ENCODE results near the gene JOSD2. TPM values are rescaled to one million over a fixed set of nuclear protein-coding genes. Genes with fewer than 3 reads are reported as not detected.
A peak's percentile ranks its signal among the peaks of the same experiment; 100 is the strongest.

JOSD2 gene
- total RNA-seq, 2 donors from 2014 or later: 12.1 to 13.7 TPM

DNA sequence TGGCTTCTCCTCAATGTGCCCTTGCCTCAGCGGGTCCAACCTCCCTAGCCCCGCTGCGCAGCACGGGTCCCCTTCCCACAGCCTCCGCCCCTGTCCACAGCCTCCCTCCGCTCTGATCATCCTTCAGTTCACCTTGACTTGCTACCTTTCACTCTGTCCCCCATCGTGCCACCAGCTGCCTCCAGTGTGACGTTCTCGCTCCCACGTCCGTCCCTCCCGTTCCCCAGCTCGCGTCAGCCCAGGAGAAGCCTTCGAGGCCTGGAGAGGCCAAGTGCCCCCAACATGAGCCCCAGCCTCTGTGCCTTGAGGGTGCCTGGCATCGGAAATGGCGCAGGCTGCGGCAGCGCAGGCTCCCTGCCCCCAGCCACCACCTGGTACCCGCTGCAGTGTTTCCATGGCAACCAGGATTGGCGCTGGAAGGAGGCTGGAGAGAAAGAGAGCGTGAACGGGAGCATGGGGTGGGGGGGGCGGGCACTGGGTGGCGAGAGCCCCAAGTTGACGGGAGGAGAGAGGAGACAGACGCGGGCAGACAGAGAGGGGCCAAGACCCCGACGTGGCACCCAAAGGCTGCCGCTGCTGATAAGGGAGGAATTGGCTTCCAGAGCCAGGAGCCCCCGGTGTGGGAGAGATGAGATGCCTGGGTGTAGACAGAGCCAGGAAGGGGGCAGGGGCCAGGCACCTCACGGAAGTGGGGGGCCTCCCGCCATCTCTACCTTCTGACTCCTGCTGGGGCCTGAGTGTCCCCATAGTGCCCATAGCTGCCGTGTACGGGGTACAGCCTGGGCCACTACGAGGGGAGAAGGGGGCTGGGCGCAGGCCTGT, 3.6 kb upstream of the JOSD2 start:
- H3K4me3 Mint-ChIP-seq: no peak overlapping the region

DNA sequence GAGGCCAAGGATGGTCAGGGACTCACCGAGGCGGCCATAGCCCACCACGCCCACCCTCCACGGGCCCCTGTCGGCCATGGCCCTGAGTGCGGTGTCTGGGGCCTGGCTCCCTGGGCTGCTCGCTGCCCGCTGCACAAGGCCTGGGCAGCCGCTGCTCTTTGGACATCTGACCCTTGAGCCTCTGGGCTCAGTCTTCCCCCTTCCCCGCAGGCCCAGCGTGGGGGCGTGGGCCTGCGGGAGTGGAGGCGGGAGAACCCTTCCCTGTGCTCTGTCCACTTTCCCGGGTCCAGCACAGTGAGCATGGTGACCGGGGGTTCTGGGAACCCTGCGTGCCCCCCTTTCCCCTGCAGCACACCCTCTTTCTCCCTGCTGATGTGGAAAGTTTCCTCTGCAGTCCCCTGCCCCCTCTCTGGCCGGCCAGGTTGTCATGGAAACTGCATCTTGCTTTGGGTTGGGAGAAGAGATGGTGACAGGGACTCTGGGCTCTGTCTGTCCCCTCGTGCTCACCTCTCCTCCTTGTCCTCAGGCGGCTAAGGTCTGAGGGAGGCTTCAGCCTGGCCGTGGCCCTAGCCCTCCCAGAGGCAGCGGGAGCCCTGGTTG, 2.9 kb upstream of the JOSD2 start, which contains the start of gene ASPDH:
Gene ASPDH (minus strand): TSS at position 168 of the 600 bp plus-strand sequence. CDS start 90 bp downstream, at position 78.
- no peak within 1 kb of the TSS for H3K9ac ChIP-seq (ENCODE audit: extremely low read depth, low read length, poor library complexity, severe bottlenecking)

More for the DNA sequence above, 3.6 kb upstream of the JOSD2 start:
- H3K27me3 ChIP-seq (ENCODE audit: control insufficient read depth, insufficient read depth, low read length, poor library complexity, severe bottlenecking): no peaks in the 10 kb centered on the region
- H3K27ac ChIP-seq (ENCODE audit: low read depth, low read length): peak overlapping the region; percentile 63
- H3K4me1 ChIP-seq (ENCODE audit: control insufficient read depth, insufficient read depth, low read length): no peaks in the 10 kb centered on the region
- no peaks in the 10 kb centered on the region for H3K9me3 ChIP-seq (ENCODE audit: control insufficient read depth, low read length)
- DNase-seq: peak; percentile 46
- no peak overlapping the region for H3K9ac ChIP-seq (ENCODE audit: extremely low read depth, low read length, poor library complexity, severe bottlenecking)
- WGBS, 2 experiments (ENCODE audit: insufficient coverage in 1 of 2, insufficient read length in 1 of 2): 87 to 97% methylated on average over 6 to 38 of the region's 38 CpGs
- H3K9me3 Mint-ChIP-seq: peaks cover 5% of the 10 kb centered on the region
- H3K27ac Mint-ChIP-seq: no peak overlapping the region
- no peak overlapping the region for H3K4me3 ChIP-seq (ENCODE audit: low read length)
- H3K36me3 ChIP-seq (ENCODE audit: control insufficient read depth, insufficient read depth, low read length): no peaks in the 10 kb centered on the region
- H3K27me3 Mint-ChIP-seq (ENCODE audit: insufficient read depth): peaks cover 43% of the 10 kb centered on the region
- peaks cover 1% of the 10 kb centered on the region for H3K4me1 Mint-ChIP-seq
- H3K36me3 Mint-ChIP-seq (ENCODE audit: low read depth): no peaks in the 10 kb centered on the region
- TF ChIP-seq, protein P1, sequence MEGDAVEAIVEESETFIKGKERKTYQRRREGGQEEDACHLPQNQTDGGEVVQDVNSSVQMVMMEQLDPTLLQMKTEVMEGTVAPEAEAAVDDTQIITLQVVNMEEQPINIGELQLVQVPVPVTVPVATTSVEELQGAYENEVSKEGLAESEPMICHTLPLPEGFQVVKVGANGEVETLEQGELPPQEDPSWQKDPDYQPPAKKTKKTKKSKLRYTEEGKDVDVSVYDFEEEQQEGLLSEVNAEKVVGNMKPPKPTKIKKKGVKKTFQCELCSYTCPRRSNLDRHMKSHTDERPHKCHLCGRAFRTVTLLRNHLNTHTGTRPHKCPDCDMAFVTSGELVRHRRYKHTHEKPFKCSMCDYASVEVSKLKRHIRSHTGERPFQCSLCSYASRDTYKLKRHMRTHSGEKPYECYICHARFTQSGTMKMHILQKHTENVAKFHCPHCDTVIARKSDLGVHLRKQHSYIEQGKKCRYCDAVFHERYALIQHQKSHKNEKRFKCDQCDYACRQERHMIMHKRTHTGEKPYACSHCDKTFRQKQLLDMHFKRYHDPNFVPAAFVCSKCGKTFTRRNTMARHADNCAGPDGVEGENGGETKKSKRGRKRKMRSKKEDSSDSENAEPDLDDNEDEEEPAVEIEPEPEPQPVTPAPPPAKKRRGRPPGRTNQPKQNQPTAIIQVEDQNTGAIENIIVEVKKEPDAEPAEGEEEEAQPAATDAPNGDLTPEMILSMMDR (conservative IDR thresholded peaks at IDR 0.05): no peak

DNA sequence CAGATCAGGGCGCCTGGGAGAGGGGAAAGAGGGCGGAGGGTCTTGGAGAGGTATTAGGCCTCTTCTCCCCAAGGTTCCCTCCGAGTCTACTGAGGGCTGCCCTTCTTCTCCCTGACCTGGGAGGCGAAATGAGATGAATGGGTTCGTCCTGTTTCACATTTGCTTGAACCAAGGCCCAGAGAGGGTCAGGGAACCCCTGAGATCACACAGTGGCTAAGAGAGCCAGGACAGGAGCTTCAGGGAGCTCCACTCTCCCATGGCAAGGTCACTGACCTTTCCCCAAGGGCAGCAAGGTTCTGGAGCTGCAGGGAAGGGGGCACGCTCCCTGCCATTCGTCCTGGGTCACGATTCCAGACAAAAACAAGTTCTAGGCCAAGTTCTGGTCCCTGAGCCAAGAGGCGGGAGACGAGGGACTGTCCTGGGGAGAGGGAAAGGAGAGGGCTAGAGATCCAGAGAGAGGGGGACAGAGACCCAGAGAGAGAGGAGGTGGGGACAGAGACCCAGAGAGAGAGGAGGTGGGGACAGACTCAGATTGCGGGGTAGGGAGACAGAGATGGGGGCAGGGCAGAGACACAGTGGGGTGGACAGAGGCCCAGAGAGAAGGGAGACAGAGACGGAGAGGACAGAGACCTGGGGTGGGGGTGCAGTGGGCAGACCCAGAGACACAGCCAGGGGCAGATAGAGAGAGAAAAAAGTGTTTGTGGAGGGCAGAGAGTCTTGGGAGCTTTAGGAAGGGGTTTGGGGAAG, 2.2 kb upstream of the JOSD2 start:
- Histone ChIP-seq H3K9ac (ENCODE audit: extremely low read depth, low read length, poor library complexity, severe bottlenecking) (no peak overlapping the region), H3K4me1 (ENCODE audit: control insufficient read depth, insufficient read depth, low read length) (no peaks in the 10 kb centered on the region), H3K27ac (ENCODE audit: low read depth, low read length) (no peak overlapping the region), H3K36me3 (ENCODE audit: control insufficient read depth, insufficient read depth, low read length) (no peaks in the 10 kb centered on the region), H3K27me3 (ENCODE audit: control insufficient read depth, insufficient read depth, low read length, poor library complexity, severe bottlenecking) (no peaks in the 10 kb centered on the region), H3K9me3 (ENCODE audit: control insufficient read depth, low read length) (no peaks in the 10 kb centered on the region), H3K4me3 (ENCODE audit: low read length) (no peak overlapping the region)
- Mint-ChIP-seq H3K4me1 (peaks cover 1% of the 10 kb centered on the region), H3K9me3 (no peaks in the 10 kb centered on the region), H3K27me3 (ENCODE audit: insufficient read depth) (peaks cover 41% of the 10 kb centered on the region), H3K4me3 (no peak overlapping the region), H3K27ac (no peak overlapping the region), H3K36me3 (ENCODE audit: low read depth) (no peaks in the 10 kb centered on the region)
- 81 to 86% methylated on average over 8 to 12 of the region's 12 CpGs for WGBS, 2 experiments (ENCODE audit: insufficient coverage in 1 of 2, insufficient read length in 1 of 2)
- TF ChIP-seq, protein P1 (conservative IDR thresholded peaks at IDR 0.05): no peak
- DNase-seq: peak; percentile 41

More for the DNA sequence above, 2.9 kb upstream of the JOSD2 start, which contains the start of gene ASPDH:
- Histone ChIP-seq H3K27me3 (ENCODE audit: control insufficient read depth, insufficient read depth, low read length, poor library complexity, severe bottlenecking) (no peaks in the 10 kb centered on the region), H3K36me3 (ENCODE audit: control insufficient read depth, insufficient read depth, low read length) (no peaks in the 10 kb centered on the region), H3K4me3 (ENCODE audit: low read length) (no peak within 1 kb of the TSS), H3K27ac (ENCODE audit: low read depth, low read length) (peak within 1 kb of the TSS; percentile 63), H3K9me3 (ENCODE audit: control insufficient read depth, low read length) (no peaks in the 10 kb centered on the region), H3K4me1 (ENCODE audit: control insufficient read depth, insufficient read depth, low read length) (no peaks in the 10 kb centered on the region)
- Mint-ChIP-seq H3K27ac (no peak within 1 kb of the TSS), H3K4me3 (no peak within 1 kb of the TSS), H3K4me1 (peaks cover 1% of the 10 kb centered on the region), H3K27me3 (ENCODE audit: insufficient read depth) (peaks cover 41% of the 10 kb centered on the region), H3K9me3 (peaks cover 5% of the 10 kb centered on the region), H3K36me3 (ENCODE audit: low read depth) (no peaks in the 10 kb centered on the region)
- peak; percentile 54 for DNase-seq
- TF ChIP-seq, protein P1 (conservative IDR thresholded peaks at IDR 0.05): no peak
- 79 to 83% methylated on average over 13 to 22 of the region's 22 CpGs for WGBS, 2 experiments (ENCODE audit: insufficient coverage in 1 of 2, insufficient read length in 1 of 2)
